ENCODE measurements around the gene RAPGEF5.

DNA sequence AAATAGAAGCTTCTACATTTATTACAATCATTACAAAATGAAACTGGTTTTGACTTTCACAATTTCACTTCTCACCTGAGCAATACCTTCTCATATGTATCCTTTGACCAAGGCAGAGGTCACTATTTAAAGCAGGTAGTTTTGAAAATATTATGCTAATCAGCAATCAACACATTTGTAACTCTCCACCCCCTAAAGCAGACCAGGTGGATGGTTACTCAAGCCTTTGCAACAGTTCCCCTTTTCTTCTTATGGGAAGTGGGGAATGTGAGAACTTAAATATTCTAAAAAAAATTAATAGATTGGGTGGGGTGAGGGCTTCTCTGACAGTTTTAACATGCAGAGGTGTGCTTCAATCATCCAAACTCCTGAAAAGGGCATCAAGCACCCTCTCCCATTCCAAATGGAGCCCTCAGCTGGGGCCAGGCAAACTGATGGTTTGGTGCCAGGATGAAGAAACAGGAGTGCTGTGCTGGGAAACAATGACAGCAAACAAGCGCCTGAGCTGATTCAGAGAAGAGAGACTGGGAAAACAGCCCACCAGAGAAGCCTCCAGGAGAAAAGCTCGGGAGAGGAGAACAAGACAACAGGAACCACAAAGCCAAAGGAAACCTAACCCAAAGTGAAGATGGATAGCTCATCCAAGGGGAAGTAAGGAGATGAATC, 17.1 kb downstream of the RAPGEF5 start:
- no peak for TF ChIP-seq POLR2A (IDR thresholded peaks at IDR 0.05)
- TF ChIP-seq, protein P1, sequence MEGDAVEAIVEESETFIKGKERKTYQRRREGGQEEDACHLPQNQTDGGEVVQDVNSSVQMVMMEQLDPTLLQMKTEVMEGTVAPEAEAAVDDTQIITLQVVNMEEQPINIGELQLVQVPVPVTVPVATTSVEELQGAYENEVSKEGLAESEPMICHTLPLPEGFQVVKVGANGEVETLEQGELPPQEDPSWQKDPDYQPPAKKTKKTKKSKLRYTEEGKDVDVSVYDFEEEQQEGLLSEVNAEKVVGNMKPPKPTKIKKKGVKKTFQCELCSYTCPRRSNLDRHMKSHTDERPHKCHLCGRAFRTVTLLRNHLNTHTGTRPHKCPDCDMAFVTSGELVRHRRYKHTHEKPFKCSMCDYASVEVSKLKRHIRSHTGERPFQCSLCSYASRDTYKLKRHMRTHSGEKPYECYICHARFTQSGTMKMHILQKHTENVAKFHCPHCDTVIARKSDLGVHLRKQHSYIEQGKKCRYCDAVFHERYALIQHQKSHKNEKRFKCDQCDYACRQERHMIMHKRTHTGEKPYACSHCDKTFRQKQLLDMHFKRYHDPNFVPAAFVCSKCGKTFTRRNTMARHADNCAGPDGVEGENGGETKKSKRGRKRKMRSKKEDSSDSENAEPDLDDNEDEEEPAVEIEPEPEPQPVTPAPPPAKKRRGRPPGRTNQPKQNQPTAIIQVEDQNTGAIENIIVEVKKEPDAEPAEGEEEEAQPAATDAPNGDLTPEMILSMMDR (IDR thresholded peaks at IDR 0.05): no peak

Measured in thyroid gland (tissue), 4 donors.